Measurements from ENCODE around the gene HOXB6. TPM values are rescaled to one million over a fixed set of nuclear protein-coding genes. Genes with fewer than 3 reads are reported as not detected.

The HOXB6 gene
- total and polyA plus RNA-seq, 7 donors, result 0.66 to 3.3 (median 1.2) TPM

DNA sequence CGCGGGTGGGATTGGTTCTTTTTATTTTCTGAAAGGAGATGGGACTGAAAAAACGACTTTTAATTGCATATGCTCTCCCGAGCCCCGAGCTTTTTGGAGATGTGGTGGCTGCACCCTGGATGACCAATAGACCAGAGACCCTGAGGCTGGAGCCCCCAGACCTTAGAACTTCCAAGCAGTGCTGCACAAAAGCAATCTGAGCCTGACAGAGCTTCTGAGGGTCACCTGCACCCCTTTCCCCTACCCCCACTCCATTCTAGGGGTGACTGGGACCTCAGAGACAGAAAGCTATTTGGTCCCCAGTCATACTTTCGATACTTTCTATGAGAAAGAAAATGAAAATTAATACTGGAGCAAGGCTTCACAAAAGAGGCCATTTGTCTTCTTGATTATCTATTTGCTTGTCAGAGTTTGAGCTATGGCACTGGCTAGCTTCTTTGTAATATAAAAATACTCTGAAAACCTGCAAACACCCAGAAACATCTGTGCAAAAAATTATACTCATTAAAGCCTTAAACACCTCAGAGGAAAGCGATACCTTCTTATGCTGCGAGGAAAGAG, 30.2 kb downstream of the HOXB6 start:
- DNase-seq, result no peak
- H3K36me3 ChIP-seq (ENCODE audit: insufficient read depth in 1 of 2, low read depth in 1 of 2), result no peaks in the 10 kb centered on the region
- H3K4me1 ChIP-seq, result no peaks in the 10 kb centered on the region
- H3K4me3 ChIP-seq, result no peak overlapping the region
- no peak for ATAC-seq
- H3K27ac ChIP-seq, result no peak overlapping the region
- intact Hi-C loops (cut with DNase I), result no loop called here
- 57 to 62% (median 57%) methylated on average over 8 of the region's 8 CpGs for WGBS, 3 donors
- peaks cover 4 to 76% (median 23%) of the 10 kb centered on the region in 3 donors for H3K27me3 ChIP-seq (ENCODE audit: insufficient read depth in 3 of 3, low read length in 2 of 3)
- H3K9me3 ChIP-seq, result no peaks in the 10 kb centered on the region
- TF ChIP-seq, protein P1, sequence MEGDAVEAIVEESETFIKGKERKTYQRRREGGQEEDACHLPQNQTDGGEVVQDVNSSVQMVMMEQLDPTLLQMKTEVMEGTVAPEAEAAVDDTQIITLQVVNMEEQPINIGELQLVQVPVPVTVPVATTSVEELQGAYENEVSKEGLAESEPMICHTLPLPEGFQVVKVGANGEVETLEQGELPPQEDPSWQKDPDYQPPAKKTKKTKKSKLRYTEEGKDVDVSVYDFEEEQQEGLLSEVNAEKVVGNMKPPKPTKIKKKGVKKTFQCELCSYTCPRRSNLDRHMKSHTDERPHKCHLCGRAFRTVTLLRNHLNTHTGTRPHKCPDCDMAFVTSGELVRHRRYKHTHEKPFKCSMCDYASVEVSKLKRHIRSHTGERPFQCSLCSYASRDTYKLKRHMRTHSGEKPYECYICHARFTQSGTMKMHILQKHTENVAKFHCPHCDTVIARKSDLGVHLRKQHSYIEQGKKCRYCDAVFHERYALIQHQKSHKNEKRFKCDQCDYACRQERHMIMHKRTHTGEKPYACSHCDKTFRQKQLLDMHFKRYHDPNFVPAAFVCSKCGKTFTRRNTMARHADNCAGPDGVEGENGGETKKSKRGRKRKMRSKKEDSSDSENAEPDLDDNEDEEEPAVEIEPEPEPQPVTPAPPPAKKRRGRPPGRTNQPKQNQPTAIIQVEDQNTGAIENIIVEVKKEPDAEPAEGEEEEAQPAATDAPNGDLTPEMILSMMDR (IDR thresholded peaks at IDR 0.05), result no peak

DNA sequence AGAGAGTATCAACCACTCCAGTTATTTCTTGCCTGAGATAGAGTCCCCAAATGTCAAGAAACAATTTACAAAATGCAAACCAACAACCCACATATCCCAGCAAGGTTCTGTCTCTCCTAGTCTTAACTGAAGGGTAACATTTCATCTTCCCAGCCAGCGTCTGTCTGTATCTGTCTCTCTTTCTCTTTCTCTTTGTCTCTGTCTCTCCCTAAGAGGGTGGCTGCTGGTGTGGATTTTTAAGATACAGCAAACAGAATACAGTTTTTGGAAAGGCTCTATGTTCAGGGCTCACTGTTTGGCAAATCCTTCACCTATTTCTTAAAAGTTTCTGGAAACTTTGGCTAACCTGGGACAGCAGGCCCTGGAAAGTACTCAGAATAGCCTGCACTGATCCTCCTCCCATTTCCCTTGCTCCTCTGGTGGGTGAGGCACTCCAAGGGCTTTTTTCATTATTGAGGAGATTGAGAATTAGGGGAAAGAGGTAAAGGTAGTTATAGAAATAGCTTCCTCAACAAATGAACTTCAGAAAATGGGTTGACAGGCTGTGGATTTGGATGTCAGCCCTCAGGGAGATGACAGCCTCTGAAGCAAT, 32.9 kb downstream of the HOXB6 start:
- no peaks in the 10 kb centered on the region for H3K9me3 ChIP-seq

GRCh38 chr17:48571024-48571818, 33.6 kb downstream of the HOXB6 start:
- Histone ChIP-seq H3K27me3 (ENCODE audit: insufficient read depth in 3 of 3, low read length in 2 of 3) (peaks cover 4 to 70% (median 18%) of the 10 kb centered on the region in 3 donors), H3K36me3 (ENCODE audit: insufficient read depth in 1 of 2, low read depth in 1 of 2) (no peaks in the 10 kb centered on the region), H3K9me3 (no peaks in the 10 kb centered on the region), H3K4me3 (peak overlapping the region; percentile 19), H3K4me1 (no peaks in the 10 kb centered on the region), H3K27ac (peak overlapping the region; percentile 10)
- intact Hi-C loops (cut with DNase I), result no loop called here
- WGBS, 3 donors, result 56 to 61% (median 59%) methylated on average over 26 of the region's 26 CpGs
- no peak for ATAC-seq
- TF ChIP-seq, protein P1 (IDR thresholded peaks at IDR 0.05), result no peak
- DNase-seq, result no peak

More for the DNA sequence above, 32.9 kb downstream of the HOXB6 start:
- WGBS, 3 donors, result 76 to 91% (median 88%) methylated on average over 1 of the region's 1 CpG
- TF ChIP-seq, protein P1 (IDR thresholded peaks at IDR 0.05), result no peak
- no peak for DNase-seq
- H3K27ac ChIP-seq, result peak overlapping the region; percentile 10
- no peaks in the 10 kb centered on the region for H3K4me1 ChIP-seq
- intact Hi-C loops (cut with DNase I), result no loop called here
- peaks cover 4 to 77% (median 17%) of the 10 kb centered on the region in 3 donors for H3K27me3 ChIP-seq (ENCODE audit: insufficient read depth in 3 of 3, low read length in 2 of 3)
- no peaks in the 10 kb centered on the region for H3K36me3 ChIP-seq (ENCODE audit: insufficient read depth in 1 of 2, low read depth in 1 of 2)
- H3K4me3 ChIP-seq, result no peak overlapping the region
- ATAC-seq, result no peak

- peak overlapping the region; percentile 14 for H3K27ac ChIP-seq
- WGBS, 3 donors, result 34 to 42% (median 37%) methylated on average over 19 of the region's 19 CpGs
- ATAC-seq, result peak in 1 of 4 donors; percentile 24
- intact Hi-C loops (cut with DNase I), result no loop called here
- peaks cover 4 to 66% (median 15%) of the 10 kb centered on the region in 3 donors for H3K27me3 ChIP-seq (ENCODE audit: insufficient read depth in 3 of 3, low read length in 2 of 3)
- no peak for DNase-seq
- H3K9me3 ChIP-seq, result no peaks in the 10 kb centered on the region
- no peaks in the 10 kb centered on the region for H3K36me3 ChIP-seq (ENCODE audit: insufficient read depth in 1 of 2, low read depth in 1 of 2)
- H3K4me1 ChIP-seq, result no peaks in the 10 kb centered on the region
- H3K4me3 ChIP-seq, result peak overlapping the region; percentile 19
- TF ChIP-seq, protein P1 (IDR thresholded peaks at IDR 0.05), result no peak
Observed at GRCh38 chr17:48570325-48571023, 34.3 kb downstream of the HOXB6 start.

All from psoas muscle (tissue), 8 donors.